SK-N-DZ (cell line): ENCODE results near the gene PLPP4. TPM values are rescaled to one million over a fixed set of nuclear protein-coding genes. Genes with fewer than 3 reads are reported as not detected.

Experiments
- DNase-seq: peaks from one replicate; pipeline ENCODE4 v3.0.0-alpha.2; 2015; ENCODE audit warnings: low spot score
- polyA plus RNA-seq, 2 experiments: library from polyadenylated mRNA; depleted of rRNA; stranded (reverse); fragments of >200 nt; gene quantifications; 2 replicates each; pipeline ENCODE4 v1.2.3, GENCODE V29; 2014

Gene PLPP4
- 1.8 and 5.7 TPM in 2 replicates for polyA plus RNA-seq (2014; cell fraction: cytosol; rRNA removed)
- polyA plus RNA-seq (2014; cell fraction: nucleus; rRNA removed) = 0.98 and 2.2 TPM in 2 replicates

DNA sequence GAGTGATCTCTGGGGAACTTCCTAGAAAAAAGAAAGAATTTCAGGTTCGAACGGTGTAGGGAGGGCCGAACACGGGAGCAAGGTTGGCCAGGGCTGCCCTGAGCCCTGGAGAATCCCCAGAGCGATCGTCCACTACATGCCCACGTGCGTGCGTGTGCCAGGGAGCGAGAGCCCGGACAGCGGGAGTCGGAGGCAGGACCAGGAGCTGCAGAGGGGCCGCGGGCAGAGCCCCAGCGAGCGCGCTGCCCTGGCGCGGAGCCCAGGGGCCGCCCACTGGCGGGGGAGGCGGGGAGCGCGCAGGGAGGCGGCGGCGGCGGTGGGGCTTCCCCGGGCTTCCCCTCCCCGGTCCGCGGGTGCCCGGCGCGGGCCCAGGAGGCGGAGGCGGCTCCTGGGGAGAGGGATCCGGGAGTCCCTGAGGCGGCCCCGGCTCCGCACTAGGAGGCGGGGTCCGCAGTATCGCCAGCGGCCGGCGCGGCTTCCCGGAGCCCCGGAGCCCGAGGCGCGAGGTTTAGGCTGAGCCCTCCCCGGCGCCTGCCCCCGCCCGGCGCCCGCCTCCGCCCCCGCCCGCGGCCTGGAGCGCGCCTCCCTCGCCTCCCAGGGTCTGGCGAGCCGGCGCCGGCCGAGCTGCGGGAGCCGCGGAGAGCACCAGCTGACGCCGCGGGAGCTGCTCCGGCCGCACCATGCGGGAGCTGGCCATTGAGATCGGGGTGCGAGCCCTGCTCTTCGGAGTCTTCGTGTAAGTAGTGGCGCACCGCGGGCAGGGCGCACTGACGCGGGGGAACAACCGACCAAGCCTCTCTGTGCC is at the start of gene PLPP4:
PLPP4 (plus strand) TSS at position 602 of the 805 bp plus-strand sequence; CDS start at position 681, 79 bp downstream.
- DNase-seq = no peak

DNA sequence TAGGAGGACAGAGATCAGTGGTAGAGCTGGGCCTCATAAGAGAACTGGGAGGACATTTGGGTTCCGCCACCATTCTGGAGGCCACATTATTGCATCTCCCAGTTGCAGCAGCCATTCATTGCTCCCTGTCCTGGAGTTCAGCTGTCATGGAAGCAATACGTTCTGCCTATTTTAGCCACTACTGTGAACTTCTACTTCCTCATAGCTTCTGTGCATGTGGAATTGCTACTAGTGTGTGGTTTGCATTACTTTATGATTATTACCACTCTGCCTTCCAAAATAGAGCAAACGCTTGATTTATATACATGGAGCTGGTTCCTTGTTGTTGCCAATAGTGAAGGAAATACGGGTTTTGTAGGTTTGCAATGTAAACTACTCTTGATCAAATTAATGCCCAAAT is 47.2 kb upstream of the PLPP4 start:
- no peak for DNase-seq

DNA sequence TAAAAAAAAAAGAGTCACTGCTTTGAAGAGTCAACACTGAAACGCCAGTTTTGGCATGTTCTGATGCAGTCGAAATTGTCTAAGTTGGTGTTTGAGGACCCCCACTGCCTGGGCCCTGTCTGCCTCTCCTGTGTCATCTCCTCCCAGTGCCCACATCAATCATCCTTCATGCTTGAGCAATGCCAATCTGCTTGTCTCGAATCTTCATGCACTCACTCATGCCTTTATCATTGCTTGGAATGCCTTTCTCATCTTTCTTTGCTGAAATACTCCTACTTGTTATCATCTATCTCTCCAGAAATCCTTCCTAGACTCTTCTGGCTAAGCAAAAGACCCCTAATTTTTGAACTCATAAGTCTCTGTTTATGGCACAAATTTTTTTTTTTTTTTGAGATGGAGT is 42.1 kb upstream of the PLPP4 start:
- DNase-seq = no peak

DNA sequence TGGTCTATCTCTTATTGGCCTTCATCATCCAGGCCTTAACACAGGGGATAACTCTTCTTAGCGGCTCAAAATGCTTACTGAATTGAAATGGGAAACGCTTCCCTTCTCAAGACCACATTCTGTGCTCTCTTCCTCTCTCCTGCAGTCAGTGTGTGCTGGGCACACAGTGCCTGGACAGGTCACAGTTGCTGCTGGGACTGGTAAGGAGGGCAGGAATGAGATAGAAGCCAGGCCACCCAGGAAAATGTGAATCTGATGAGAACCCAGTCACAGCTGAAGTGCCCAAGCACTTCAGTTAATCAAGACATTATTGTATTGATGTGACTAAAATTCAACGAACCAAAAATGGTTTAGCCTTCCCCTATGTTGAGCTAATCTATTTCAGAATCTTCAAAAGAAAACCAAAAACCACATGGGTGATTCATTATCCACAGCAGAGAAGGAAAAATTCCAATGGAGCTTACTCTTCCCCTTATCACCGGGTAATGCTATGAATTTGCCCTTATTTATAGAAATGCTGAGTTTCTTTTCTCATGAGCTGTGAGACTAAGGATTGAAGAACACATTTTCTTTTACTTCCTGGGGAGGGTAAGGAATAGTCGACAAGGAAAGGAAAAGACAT is 41.2 kb upstream of the PLPP4 start:
- no peak for DNase-seq

DNA sequence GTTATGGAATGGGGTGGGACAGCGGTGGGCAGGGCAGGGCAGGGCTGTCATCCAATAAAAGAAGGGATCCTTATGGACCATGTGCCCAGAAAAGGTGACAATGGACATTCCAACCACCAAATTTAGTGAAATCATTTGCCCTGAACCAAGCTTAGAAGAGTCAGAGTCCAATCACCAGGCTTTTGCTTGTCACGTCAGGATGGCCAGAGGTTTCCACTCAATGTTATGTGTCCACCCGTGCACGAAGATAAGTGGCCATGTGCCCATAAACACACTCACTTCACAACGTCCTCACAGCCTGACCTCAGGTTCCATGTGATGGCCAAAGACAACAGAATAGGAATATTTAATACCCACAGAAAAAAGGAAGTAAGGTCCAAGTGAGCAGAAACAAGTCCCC is 36.6 kb upstream of the PLPP4 start:
- DNase-seq = no peak

DNA sequence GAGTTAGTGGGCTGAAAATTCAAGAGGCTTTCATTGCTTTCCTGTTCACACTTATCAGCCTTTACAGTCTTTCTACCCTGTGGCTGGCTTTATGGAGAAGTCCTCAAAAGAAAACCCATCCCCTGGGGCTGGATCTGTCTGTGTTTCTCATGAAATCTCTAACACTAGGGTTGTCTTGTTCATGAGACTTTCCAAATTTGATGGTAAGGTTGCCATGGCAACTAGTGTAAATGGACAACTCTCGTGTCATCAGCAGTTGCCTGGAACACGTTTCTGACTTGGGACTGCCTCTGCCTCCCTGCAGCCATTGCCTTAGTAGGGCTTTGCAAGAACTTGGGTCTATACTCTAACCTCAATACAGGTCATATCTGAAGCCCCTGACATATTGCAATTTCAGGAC is 35.8 kb upstream of the PLPP4 start:
- no peak for DNase-seq

DNA sequence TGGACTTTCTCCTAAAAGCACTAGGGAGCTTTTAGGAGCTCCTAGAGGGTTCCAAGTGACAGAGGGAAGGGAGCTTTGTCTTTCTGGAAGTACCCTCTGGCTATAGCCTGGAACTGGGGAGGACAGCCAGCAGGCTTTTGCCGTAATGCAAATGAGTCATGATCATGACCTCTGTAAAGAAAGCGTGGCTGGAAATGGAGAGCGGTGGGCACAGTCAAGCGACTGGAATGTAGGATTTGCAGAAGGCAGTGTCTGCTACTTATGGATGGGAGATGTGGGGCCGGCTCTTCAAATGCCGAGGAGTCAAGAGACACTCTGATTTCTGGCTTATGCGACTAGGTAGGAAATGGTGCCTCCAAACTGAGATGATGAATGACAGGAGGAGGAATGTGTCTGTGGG is 34.6 kb upstream of the PLPP4 start:
- no peak for DNase-seq

DNA sequence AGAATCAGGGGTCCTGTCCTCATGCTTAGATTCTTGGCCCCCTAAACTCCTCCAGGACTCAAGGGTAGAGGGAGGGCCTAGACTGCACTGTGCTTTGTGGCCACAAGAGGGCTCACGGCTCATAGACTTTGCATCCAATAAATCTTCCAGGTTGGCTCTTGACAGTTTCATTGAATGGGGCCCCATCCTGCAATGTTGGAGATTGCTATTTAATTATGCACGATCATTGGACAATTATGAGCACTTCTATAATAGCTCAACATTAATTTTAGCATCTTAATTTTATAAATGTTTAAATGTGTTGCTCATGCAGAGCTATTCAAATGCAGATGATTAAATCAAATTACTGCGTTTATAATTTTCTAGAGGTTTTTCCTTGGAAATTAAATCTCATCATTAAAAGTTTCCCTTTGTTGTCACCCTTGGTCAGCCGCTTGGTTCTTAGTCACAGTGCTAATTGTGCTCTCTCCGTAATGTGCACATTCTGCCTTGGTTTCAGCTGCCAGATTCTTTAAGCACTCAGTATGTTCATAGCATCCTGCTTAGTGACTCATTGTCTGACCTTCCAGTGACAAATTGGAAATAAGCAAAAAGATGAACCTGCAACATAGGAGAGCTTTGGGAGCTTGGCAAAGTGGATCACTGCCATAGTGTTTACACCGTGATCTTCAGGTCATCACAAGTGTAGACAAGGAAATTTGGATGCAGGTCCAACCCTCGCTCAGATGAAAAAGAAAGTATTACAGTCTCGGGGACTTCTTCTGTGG is 33.4 kb upstream of the PLPP4 start:
- DNase-seq = peak; percentile 61

DNA sequence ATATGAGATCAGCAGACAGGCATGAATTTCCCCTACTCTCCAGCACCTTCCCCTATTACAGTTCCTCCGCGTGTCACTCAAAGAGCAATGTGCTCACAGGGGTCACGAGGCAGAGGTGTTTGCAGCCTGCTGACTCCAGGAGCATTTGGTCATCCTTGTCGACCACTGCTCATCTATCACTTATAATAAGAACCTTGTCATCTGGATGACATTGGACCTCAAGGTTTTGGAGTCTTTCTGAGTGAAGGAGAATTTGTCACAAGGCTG is 32.9 kb upstream of the PLPP4 start:
- DNase-seq = no peak

DNA sequence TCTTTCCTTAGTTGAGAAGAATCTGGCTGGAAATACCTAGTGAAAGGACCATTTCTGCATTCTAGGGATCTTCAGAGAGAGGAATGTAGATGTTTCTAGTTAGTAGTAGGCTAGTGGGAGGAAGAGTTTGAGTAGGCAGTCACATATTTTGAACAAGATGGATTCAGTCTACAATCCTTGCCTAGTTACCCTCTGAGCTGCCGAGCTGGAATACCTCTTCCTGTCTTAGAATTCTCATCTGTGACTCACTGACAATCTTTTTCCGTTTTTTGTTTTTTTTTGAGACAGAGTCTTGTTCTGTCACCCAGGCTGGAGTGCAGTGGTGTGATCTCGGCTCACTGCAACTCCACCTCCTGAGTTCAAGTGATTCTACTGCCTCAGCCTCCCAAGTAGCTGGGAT is 30.7 kb upstream of the PLPP4 start:
- DNase-seq = no peak

DNA sequence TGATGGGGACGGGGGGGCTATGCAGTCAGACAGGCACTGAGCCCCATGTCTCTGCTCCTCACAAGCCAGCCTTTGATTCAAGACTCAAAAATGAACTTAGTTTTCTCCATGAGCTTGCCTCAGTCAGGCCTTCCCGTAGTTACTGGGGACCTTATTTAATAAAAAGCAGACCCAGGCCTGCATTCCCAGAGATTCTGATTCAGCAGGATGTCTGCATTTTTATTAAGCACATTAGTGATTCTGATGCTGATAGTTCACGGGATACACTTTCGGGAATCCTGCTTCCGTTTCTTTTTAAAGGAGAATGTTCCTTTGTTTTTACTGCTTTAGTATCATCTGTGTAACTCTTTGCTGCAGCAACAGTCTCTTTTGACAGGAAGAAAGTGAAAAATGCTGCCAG is 28.3 kb upstream of the PLPP4 start:
- DNase-seq = no peak

DNA sequence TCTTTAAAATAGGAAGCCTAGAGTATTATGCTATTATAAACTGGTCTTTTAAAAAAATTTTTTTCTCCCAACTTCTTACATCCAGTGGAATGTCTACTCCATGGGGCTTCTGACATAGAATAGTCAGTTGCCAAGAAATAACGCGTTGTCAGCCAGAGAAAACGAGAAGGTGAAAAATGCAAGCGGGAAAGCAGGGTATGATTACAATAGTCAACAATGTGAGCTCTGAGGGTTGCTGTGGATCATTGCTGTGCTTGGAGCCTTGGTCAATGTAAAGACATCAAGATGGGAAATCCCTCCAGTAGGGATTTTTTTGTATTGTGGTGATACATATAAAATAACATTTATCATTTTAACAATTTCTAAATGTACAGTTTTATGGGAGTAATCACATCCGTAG is 27.6 kb upstream of the PLPP4 start:
- DNase-seq = no peak

DNA sequence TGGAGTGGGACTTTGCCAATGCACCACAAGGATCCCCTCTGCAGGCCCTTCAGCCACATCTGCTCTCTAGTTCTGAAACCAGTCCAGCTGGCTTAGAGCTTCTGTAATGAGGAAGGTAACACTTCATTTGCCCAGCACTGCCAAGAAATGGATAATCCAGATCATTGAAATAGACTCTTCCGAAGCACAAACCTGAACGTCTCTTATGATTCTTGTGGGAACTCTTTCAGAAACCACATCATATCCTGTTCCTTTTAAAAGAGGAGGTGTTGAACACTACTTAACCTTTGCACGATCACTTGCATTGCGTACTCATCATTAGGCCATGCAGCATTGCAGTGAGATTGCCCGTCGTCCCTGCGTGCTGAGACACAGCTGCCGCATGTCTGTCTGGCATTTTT is 25.8 kb upstream of the PLPP4 start:
- no peak for DNase-seq

DNA sequence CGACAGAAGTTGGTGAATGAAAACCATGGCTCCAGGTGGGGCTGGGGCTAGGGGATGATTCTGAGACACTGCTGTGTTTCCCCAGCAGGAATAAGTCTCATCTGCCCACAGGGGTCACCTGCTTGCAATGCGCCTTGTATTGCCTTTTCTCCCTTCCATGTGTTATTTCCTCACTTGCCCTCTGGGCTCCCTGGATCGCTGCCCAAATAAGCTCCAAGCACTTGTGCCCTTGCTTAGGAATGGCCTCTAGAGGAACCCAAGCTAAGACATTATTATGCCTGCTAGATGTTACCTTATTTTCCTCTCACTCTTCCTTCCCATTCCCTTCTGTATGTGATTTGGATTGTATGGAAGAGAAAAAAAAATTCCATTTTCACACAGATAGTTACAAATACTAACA is 24.8 kb upstream of the PLPP4 start:
- DNase-seq = no peak

DNA sequence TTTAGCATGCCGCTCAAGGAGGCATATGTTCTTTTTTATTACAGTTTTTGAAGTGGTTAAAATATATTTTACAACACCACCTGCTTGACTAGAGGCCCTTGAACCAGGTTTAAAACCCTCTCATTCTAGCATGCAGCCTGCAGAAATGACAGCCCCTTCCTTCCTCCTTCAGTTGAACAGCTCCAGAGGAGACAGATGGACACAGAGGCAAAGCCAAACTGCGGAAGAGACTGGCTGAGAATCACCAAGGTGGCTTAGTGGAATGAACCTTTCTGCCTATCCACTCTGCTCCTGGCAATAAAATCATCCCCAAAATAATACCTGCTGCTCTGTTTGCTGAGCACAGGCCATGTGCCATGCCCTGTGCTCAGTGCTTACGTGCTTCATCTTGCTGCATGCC is 23.9 kb upstream of the PLPP4 start:
- DNase-seq = no peak

DNA sequence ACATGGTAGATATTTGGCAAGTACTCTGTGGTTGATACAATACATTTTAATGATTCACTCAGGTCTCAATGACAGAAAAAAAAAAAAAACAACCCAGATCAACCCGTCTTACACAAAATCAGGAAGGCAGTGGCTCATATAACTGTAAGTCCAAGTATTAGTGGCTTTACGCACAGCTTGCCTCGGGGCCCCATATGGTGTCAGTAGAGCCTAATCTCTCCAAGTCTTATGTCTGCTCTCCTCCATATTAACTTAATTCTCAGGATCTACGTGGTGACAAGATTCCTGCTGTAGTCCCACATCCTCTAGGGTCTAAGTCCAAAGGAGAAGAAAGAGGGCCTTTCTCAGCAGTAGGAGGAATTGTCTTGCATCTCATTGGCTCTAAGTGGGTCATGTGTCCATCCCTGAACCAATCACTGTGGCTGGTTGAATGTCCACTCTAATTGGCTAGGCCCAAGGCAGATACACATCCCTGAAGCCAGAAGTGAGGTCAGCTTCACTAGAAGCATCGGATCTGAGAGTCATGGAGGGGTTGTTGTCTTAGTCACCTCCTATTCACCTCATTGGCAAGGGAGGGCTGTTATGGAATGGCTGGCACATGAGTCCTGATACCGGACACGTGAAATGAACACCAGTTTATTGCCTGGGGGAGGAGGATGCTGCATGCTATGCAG is 20.5 kb upstream of the PLPP4 start:
- no peak for DNase-seq

DNA sequence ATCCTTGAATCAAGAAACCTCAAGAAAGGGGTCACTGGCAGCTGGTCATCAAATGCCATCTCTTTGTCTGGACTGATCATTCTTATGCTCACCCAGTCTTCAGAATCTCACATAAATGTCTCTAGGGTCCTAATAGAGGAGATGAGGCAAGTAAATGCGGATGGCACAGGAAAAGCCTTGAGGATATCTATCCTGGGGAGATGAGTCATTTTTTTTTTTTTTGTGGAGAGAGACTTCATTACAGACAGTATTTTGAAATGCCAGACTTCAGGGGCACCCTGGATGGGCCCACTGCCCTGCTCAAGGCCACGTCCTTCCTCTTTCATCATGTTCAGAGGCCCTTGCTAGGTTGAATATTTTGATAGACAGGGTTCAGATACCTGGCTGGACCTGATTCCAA is 19.5 kb upstream of the PLPP4 start:
- no peak for DNase-seq

DNA sequence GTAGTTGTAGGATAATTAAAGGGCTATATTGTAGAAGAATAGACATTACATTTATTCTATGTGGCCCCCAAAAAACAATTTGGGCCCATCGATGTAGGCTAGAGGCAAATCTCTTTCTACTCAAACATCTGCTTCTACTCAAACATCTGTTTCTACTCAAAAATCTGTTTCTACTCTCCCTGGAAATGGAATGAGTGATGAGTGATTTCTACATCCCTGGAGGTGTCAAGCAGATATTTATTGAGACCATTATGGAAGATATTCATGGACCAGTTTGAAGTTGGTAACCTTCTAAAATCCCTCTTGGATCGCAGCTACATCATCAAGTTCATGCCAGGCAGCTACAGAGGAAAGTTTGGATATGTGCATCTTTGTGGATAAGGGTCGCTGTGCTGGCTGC is 5.1 kb upstream of the PLPP4 start:
- DNase-seq = no peak

DNA sequence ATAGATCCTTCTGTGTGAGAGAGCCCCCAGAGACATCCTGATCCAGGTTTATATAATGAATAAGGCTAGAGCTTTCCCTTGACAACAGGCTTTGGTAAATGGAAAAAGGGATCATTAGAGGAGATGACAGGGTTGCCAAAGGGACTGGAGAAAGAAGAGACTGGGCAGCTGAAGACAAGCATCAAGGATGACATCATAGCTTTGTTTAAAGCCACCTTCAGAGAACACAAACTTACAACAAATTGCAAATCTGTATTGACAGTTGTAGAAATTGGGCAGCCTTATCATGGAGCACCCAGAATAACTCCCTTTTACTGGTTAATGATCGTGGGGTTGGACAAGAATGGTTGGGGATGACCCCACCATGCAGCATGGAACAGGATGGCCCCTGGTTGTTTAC is 3.7 kb upstream of the PLPP4 start:
- no peak for DNase-seq

DNA sequence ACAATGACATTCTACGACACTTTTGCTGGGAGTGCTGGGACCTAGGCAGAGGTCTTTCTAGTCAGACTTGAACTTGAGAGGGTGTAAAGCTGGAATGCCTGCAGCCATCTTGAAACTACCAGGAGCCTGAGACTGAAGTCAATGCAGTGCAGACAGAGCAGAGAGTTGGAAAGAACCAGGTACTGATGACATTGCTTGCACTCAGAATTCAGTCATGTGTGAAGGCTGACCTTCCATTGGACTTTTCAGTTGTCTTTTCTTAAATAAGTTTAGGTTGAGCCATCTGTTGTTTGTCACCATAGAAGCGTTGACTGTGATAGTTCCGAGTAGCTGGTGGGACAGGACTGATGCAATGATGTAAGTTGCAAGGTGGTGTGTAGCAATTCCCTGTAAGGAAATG is 3.1 kb upstream of the PLPP4 start:
- DNase-seq = peak; percentile 91

DNA sequence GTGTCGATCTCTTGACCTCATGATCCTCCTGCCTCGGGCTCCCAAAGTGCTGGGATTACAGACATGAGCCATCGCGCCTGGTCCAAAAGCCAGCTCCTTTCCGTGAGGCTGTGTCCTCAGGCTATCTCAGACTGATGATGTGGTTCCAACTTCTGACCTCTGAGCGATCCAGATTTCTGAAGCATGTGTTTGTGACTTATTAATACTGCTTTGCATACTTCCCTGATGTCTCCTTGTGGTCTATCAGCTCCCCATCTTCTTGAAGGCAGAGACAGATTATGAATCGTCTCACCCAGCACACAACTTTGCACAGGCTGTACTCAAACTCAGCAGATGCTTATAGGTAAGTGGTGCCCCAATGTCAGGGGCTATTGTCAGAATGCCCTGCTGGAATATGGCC is 2.0 kb upstream of the PLPP4 start:
- no peak for DNase-seq

DNA sequence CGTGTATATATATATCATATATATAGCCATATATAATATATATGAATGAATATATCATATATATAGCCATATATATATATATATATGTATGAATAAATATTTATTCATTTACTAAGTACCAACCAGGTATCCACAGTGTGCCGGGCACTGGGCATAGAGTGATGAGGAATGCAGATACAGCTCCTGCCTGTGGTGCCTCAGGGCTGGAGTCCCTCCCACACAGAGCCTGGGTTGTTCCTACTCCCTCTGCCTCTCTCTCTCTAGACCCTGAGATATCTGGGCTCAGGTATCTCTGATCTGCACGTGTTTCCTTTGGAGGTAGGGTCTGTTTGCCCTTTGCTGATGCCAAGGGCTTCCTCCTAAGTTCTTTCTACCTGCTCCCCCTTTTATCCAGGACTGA is 1.4 kb upstream of the PLPP4 start:
- no peak for DNase-seq
